Activated CD4-positive, alpha-beta T cell treated with anti-CD3 and anti-CD28 coated beads for 1 hour (primary cell): ENCODE measurements around the gene KIAA1217.

Experiments
- DNase-seq: peaks from one replicate; pipeline ENCODE4 v3.0.0-alpha.2; 2020

KIAA1217 gene

DNA sequence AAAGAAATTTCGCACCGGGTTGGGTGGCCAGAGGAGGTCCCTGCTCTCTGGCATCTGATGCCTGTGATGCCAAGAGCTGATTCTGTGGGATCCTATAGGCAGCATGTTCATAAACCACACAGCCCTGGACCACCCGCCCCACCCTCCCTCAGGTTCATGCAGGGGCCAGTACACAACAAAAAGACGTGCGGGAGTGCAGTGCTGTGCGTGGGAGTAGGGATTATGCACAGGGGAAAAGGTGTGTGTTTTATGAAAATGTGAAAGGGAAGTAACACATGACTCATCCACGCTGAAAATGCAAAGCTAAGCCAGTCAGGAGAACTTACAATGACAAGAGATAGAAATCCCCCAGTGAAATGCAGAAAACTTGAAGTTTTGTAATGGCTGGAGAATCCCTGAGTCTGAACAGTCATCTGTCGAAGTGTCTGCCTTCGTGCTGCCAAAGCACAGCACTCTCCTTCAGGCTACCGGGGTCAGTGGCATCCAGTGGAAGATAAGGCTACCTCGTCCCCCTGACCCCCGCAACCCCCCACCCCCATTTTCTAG, 1.1 kb downstream of the KIAA1217 start:
- no peak for DNase-seq

DNA sequence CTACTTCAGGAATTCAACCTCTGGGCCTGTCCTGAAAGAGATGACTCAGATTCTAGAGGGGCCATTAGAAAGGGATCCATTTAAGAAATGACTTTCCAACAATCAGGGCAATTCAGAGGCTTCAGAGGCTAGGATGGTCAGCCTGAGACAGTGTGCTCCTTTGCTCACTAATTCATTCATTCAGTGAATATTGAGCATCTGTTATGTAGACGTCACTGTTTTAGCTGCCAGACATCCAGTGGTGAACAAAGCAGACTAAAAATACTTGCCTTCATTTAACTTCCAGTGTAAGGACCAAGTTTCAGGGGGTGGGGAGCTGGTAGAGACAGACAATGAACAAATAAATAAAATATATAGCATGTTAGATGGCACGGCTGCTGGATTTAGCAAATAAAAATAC, 1.6 kb downstream of the KIAA1217 start:
- no peak for DNase-seq

DNA sequence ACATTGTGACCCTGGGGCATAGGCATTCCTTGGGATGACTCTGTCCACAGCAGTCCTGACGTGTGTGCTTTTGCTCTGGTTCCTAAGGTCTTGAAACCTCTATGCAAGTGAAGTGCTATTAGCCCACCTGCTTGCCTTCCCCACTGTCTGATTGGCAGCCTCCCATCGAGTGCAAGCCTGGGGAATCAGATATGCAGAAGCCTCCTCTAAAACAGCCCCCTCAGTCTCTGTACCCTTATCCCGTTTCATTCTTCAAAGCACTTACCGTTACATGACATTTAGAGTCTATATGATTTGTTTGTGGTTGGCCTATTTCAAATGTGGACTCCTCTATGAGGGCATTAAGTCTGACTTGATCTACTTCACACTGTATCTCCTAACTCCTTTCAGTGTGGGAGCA, 4.3 kb downstream of the KIAA1217 start:
- no peak for DNase-seq

DNA sequence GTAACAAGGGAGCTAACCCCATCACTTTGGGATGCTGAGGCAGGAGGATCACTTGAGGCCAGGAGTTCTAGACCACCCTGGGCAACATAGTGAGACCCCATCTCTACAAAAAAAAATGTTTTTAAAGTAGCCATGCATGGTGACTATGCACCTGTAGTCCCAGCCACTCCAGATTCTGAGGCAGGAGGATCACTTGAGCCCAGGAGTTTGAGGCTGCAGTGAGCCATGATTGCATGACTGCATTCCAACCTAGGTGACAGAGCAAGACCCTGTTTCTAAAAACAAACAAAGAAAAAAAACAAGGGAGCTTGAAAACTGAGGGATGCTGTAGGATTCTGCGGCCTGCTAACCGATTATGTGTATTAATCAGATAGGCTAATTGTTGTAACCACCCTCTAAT, 4.9 kb downstream of the KIAA1217 start:
- no peak for DNase-seq

DNA sequence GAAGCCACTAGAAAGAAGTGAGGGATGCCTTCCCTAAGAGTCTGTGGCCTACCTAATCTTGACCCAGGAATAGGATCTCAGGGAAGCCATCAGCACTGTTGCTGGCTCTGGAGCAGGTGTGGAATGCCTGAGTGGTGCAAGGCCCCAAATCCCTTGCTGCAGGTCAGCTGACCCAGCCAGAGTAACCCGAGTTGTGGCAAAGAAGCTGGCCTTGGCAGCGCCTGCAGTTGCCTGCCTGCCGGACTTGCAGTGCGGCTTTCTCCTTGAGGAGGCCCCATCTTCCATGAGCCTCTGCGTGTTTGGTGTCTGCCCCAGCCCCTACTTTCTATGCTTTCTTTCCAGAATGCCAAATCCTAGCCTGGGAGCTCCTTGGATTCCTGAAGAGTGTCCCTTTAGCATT, 5.8 kb downstream of the KIAA1217 start:
- DNase-seq = no peak

DNA sequence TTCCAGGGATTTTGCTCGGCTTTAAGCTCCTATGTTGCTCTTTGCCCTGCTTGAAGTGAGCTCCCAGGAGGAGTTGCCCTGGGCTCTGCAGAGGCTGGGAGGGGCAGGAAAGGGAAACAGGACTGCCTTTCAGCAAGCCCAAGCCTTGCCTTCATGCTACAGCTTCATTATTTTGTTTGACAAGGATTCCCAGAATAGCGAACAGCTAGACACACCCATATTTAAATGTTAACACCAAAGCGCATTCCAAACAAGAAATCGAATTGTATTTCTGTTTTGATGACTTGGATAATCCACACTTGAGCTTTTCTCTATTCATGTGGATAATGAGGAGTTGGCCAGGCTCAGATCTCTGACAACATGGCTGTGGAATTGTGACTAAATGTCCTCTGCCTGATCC, 6.3 kb downstream of the KIAA1217 start:
- no peak for DNase-seq

DNA sequence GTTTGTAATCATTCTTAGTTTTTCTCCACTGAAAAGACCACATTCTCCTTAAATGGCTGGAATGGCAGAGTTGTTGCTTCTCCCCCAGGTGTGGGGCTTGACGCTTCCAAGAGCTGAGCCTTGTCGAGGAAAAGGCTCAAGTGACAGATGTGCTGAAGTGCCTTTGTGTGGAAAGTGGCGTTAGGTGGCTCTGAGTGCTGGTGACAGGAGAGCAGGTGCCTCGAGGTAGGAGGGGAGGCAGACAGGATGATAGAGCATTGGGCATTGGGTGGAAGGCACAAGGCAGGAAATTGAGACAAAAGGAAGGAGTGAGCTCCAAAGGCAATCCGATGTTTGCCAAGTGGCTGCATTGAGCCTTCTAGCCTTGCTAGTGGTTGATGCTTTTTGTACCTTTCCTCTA, 6.7 kb downstream of the KIAA1217 start:
- no peak for DNase-seq

DNA sequence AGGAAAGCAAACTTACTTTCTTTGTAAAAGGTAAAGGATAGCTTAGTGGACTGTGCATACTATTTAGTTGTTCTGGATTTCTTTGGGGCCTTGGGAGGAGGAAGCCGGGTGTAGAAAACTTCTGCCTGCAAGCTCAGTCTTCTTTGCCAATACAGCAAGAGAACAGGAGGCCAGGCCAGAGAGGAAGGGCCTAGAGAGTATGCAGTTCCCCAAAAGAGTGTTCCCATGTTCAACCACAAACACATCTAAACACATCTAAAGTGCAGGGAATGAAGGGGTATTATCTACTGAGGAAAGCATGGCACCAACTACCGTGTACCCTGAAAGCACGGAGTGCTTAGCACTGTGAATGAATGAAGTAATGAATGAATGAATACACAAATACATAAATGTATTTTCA, 11.0 kb downstream of the KIAA1217 start:
- DNase-seq = no peak

DNA sequence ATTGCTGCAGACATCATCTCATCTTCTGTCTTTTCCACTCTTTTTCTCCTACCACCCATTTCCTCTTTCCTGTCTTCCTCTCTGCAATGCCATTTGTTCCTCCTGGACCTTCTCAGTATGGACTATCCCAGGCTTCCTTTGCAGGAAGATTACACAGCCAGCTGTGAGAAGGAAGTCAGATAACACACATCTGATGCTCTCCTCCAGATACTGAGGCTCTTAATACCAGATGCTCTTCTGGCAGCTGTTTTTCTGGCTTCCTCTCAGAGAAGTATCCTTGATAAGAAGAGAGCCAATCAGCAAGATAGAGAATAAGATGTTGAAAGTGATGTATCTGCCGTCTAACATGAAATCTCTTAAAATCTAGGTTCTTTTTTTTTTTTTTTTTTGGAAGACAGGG, 14.4 kb downstream of the KIAA1217 start:
- no peak for DNase-seq

DNA sequence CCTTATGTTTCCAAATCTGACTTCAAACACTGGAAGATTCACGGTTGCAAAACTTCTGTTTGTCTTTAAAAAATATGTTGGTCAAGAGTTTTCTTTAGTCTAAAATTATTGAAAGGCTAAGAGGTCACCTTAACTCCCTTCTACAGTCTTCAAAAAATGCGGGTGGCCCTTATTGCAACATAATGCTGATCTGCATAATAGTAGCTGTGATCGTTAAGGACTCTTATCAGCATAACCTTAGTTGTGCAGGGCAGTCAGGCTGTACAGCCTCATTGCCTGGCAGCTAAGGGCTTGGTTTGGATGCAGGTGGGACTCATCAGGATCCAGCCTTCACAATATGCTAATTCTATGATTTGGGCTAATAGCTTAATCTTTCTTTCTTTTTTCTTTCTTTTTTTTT, 15.0 kb downstream of the KIAA1217 start:
- no peak for DNase-seq

DNA sequence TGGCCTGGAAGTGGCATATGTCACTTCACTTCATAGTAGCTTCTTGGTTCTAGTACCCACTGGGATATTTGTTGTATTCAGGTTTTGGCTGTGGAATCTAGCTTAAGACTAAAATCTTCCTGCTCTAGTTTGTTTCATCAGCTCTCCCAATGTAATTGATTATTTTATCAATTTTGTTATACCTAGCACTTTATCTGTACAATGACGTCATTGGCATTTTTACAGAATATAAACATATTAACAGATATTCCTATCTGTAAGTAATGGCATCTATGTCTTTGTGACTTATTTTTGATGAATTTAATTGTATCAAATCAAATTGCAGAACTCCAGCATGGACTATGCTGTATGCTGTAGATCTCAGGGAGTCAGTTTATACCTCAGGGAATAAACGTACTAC, 19.7 kb downstream of the KIAA1217 start:
- no peak for DNase-seq

DNA sequence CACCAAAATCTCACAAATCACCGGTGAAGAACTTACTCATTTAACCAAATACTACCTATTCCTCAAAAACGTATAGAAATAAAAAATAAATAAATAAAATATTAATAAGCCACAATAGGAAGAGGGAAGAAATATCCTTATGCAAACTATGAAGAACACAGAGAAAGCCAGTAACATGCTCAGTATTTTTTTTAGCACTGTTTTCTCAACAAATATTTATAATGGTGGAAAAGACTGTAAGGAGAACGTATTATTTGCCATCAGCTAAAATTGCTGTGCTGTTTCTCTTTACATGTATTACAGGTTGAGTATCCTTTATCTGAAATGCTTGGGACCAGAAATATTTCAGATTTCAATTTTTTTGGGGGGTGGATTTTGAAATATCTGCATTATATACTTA, 21.0 kb downstream of the KIAA1217 start:
- DNase-seq = no peak

DNA sequence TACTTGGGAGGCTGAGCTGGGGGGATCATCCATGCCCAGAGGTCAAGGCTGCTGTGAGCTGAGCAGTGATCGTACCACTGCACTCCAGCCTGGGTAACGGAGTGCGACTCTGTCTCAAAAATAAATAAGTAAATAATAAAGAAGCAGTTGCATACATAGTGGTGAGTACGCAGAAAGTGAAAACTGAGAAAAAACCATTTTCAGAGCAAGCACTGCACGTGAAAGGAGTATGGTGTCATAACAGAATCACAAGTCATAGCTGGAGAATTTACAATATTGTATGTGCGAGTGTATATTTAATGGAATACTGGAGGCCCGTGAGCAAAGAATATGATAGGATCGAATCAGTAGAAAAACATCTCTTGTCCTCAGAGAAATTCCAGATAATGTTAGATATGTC, 22.3 kb downstream of the KIAA1217 start:
- DNase-seq = no peak

DNA sequence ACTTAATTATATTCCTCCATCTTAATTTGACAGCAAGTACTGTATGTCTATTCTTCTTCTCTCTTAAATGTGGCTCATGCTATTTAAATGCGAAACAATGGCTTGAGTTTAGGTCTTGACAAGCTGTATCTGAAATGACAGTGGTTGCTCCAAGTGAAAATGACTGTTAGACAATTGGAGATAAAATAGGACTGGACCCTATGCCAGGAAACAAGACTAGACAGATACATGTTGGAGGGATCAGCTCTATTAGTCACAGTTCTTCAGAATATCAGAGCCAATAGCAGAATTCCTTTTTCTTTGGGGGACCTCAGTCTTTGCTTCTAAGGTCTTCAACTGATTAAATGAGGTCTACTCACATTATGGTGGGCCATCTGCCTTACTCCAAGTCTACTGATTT, 25.8 kb downstream of the KIAA1217 start:
- DNase-seq = no peak

DNA sequence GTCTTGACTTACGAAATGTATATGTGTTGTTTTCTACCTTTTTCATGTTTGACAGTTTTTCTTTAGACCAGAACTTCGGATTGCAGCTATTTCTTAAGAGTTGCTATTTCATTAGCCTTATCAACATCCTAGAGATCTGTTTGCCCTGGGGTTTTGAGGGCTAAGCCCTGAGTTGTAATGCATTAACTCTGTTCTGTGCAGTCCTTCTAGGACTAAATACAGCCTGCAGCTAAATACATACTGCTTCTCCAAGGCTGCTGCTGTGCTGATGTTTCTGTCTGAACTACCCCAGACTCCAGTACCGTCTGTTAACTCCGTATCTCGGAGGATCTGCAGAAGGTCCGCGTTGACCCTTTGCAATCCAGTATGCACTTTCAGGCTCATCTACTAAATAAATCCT, 26.5 kb downstream of the KIAA1217 start:
- no peak for DNase-seq

DNA sequence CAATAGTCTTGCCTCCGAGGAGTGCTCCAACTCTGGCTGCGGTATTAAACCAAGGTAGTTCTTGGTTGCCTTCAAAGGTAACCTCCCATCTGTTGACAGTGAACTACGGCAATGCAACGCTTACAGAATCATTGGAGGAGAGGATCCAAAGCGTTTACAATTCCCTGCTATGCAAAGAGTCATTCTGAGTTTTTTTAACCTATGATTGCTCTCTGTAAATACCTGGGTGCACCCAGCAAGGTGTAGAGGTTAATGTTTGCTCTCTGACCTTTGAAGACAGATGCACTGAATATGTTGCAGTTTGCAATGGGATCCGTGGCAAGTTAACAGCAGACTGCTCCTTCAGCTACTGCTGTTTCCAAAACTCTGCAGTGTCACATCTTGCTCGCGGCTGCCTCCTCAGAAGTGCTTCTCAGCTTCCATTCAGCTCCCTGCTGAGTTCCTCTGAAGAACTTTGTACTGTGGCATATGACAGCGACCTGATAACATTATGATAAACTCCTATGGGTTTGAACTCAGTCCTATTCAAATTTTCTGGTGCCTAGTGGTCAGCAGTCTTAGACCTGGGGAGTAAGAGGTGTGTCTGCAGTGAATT, 29.0 kb downstream of the KIAA1217 start:
- DNase-seq = no peak

DNA sequence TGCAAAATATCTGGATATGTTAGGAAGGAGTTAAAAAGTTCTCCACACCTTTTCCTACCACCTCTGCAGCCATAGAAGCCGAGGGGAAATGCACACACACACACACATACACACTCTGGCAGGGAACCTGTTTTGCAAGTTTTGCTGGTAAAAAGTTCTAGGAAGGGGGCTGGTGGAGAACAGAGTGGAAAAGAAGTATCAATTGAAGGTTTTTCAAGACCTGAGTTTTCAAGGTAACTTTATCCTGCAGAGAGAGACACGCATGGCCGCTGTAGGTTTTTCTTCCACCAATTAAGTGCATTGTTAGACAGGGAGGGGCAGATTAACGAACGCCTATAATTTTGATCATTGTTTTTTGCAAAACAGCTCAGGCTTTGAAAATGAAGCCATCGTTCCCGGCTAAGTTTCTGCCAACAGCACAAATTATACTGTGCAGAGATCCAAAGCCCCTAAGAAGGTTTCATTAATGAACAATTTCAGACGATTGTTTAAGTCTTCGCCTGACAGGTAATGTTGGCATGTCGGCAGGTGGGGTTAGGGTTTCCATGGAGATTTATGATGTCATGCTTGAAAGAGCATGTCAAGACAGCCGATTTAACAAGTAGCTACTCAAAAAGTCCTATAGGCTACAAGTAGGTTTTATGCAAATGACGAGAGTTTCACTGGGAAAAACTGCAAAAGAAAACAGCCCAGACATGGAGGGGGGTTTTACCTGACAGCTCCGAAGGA, 29.7 kb downstream of the KIAA1217 start:
- no peak for DNase-seq

DNA sequence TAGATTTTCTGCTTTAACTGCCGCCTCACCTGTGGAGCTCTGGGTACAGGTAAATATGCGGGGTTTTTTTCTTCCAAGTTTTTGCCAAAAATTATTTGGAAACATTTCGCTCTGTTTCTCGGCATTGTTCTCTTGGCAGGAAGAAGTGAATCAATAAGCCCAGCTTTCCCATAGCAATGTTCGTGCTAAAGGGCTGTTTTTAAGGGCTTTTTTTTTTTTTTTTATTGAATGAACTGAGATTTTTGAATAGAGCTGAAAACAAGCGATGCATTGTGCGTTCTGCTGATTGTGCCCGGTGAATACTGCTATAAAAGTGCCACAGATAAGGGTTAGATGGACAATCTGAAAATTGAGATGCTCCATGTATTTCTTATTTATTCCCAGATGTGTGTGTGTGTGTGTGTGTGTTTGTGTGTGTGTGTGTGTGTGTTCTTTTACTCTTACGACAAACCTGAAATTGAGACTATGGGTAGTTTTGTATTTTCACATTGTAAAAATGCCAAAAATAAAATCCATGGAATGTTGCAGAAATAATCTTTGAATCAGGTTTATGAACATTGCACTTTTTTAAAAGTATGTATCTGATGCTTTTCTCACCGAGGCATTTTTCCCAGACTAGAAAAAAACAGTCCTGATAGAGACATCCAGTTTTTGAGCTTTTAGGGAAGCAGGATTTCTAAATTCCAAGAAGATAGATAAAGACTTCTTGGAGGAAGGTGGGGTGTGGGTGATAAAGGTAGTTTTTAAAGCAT, 30.5 kb downstream of the KIAA1217 start:
- no peak for DNase-seq

DNA sequence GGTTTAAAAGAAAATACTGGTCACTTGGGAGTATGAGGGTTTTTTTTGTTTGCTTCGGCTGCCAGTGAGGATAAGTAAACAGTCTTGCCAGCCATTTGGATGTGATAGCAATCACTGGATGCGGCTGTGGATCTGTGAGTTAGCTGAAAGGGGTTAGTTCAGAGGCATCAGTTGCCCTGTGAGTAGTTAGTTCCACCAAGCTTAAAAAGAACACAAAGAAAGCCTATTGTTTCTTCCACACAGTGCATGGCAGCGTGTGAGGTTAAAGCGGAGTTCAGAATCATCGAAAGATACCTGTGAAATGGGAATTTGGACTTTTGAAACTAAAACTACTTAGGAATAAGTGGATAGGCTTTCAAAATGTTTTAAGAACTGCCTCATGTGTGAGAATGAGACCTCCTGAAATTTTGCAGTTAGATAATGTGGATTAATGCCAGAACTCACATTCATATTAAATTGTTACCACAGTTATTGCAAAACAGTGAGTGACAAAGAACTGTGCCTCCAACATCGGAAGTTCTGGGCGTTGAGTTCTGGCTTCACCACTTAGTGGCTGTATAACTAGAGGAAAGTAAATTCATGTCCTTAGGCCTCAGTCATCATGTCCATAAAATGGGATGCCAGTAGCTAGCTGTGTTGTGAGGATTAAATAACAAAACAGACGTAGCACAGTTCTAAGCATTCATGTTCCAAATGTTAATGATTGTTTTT, 31.3 kb downstream of the KIAA1217 start:
- no peak for DNase-seq

DNA sequence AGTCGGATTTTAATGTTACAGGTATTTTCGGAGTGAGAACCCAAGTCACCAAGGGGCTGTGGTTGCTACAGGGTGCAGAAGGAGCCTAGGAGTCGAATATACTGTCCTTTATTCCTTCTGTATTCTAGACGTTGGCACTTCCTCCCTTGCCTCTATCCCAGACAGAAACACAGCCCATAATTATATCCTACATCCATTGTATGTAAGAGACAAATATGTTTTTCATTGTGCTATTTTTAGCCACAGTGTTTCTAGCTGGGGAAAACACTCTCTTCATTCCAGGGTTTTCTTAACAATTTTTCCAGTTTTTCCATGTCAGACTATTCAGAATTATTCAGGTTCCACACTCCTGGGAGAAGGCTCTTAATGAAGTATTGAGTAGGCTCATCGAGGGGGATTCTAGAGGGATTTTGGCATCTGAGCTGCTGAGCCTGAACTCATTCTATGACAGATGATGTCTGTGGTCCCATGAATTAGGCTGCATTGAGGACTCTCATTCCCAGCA, 32.6 kb downstream of the KIAA1217 start:
- no peak for DNase-seq

DNA sequence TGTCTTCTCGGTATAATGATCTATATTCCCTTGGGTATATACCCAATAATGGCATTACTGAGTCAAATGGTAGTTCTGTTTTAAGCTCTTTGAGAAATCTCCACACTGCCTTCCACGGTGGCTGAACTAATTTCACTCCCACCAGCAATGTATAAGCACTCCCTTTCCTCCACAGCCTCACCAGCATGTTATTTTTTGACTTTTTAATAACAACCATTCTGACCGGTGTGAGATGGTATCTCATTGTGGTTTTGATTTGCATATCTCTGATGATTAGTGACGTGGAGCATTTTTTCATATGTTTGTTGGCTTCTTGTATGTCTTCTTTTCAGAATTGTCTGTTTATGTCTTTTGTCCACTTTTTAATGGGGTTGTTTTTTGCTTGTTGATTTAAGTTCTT, 33.6 kb downstream of the KIAA1217 start:
- no peak for DNase-seq

DNA sequence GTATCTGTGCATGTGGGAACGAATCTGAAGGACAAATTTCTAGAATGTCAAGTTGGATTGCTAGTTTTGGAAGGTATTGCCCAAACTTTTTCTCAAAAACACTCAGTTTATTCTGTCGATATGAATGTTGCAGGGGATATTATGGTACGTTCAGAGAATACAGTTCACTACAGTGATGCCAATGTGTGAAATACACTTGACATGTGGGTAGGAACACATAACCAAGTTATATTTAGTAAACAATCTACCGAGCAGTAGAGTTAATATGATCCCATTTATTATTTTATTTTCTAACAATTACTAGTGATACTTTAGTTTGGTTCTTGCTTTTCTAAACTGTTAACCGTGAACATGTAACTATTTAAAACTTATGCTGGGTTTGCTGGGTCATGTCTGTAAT, 37.4 kb downstream of the KIAA1217 start:
- DNase-seq = no peak

DNA sequence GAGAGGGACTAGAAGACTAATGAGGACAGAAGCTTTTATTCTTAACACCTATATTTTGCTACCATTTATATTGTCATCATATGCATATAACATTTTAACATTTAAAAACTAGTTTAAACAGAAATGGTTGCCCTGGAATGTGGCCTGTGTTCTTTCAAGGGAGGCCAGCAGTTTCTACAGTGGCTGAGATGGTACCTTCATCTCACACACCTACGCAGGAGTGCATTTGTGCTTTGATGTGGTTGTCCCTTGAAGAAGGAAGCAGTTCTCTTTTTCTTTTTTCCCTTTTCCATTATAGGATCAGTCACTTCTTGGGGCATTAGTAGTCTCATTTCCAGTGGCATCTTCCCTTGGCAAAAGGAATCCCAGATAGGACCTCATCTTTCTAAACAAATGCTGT, 38.9 kb downstream of the KIAA1217 start:
- DNase-seq = no peak
